ENCODE data around the gene ETDA.
"Not testable (repeated sequence)": the region's sequence is repeated elsewhere in the genome, so short reads cannot be mapped to it uniquely, and the experiment has no call there.

ETDA gene

GRCh38 chrX:135252011-135252518, at the start of gene ETDA:
TSS of gene ETDA (plus strand) at chrX:135252061. CDS start at chrX:135253277, 1,216 bp downstream.
- DNase-seq = not testable (repeated sequence)

- DNase-seq = peak in 6 of 56 donors; percentile 0 to 32 (median 8)
Observed at GRCh38 chrX:135206427-135206826, 45.4 kb upstream of the ETDA start.

GRCh38 chrX:135213200-135213844, 38.5 kb upstream of the ETDA start:
- no peak for DNase-seq

GRCh38 chrX:135245989-135246388, 5.9 kb upstream of the ETDA start:
- DNase-seq = not testable (repeated sequence)

GRCh38 chrX:135256087-135256684, 4.3 kb downstream of the ETDA start:
- not testable (repeated sequence) for DNase-seq

GRCh38 chrX:135256923-135257322, 5.1 kb downstream of the ETDA start:
- DNase-seq = no peak

GRCh38 chrX:135257469-135257868, 5.6 kb downstream of the ETDA start:
- no peak for DNase-seq

- not testable (repeated sequence) for DNase-seq
Observed at GRCh38 chrX:135260976-135261375, 9.1 kb downstream of the ETDA start.

GRCh38 chrX:135263376-135263775, 11.5 kb downstream of the ETDA start:
- DNase-seq = not testable (repeated sequence)

GRCh38 chrX:135264206-135264605, 12.3 kb downstream of the ETDA start:
- no peak for DNase-seq

GRCh38 chrX:135273162-135273561, 21.3 kb downstream of the ETDA start:
- no peak for DNase-seq

- no peak for DNase-seq
Observed at GRCh38 chrX:135275973-135276372, 24.1 kb downstream of the ETDA start.

- no peak for DNase-seq
Observed at GRCh38 chrX:135287266-135287823, 35.5 kb downstream of the ETDA start.

- peak in 48 of 56 donors; percentile 0 to 58 (median 14) for DNase-seq
Observed at GRCh38 chrX:135295238-135295943, 43.5 kb downstream of the ETDA start.

GRCh38 chrX:135295944-135296305, 44.1 kb downstream of the ETDA start:
- no peak for DNase-seq

- no peak for DNase-seq
Observed at GRCh38 chrX:135302269-135302873, 50.5 kb downstream of the ETDA start.
